Suppressor macrophage (primary cell): ENCODE measurements around the gene FAM117B.
A peak's percentile ranks its signal among the peaks of the same experiment; 100 is the strongest.
"Not testable (repeated sequence)": the region's sequence is repeated elsewhere in the genome, so short reads cannot be mapped to it uniquely, and the experiment has no call there.

ENCODE experiments used
- DNase-seq, 4 experiments: peaks; one replicate each; pipeline ENCODE4 v3.0.0-alpha.2; 2020 to 2022

Gene FAM117B

GRCh38 chr2:202639231-202639630 is 4.5 kb downstream of the FAM117B start:
- no peak for DNase-seq

GRCh38 chr2:202642567-202642966 is 7.8 kb downstream of the FAM117B start:
- no peak for DNase-seq

GRCh38 chr2:202643012-202643858 is 8.5 kb downstream of the FAM117B start:
- no peak for DNase-seq

- DNase-seq = no peak
Observed at GRCh38 chr2:202652119-202652518, 17.4 kb downstream of the FAM117B start.

- DNase-seq = no peak
Observed at GRCh38 chr2:202653890-202654289, 19.1 kb downstream of the FAM117B start.

- no peak for DNase-seq
Observed at GRCh38 chr2:202657876-202658275, 23.1 kb downstream of the FAM117B start.

- no peak for DNase-seq
Observed at GRCh38 chr2:202660796-202661195, 26.0 kb downstream of the FAM117B start.

- no peak for DNase-seq
Observed at GRCh38 chr2:202669841-202670240, 35.1 kb downstream of the FAM117B start.

- DNase-seq = no peak
Observed at GRCh38 chr2:202671317-202672035, 36.7 kb downstream of the FAM117B start.

GRCh38 chr2:202675097-202675496 is 40.3 kb downstream of the FAM117B start:
- not testable (repeated sequence) for DNase-seq

GRCh38 chr2:202679980-202680379 is 45.2 kb downstream of the FAM117B start:
- DNase-seq = no peak

GRCh38 chr2:202680512-202680911 is 45.7 kb downstream of the FAM117B start:
- no peak for DNase-seq

- DNase-seq = no peak
Observed at GRCh38 chr2:202681688-202682205, 47.0 kb downstream of the FAM117B start.

- no peak for DNase-seq
Observed at GRCh38 chr2:202682274-202682673, 47.5 kb downstream of the FAM117B start.

GRCh38 chr2:202687276-202687675 is 52.5 kb downstream of the FAM117B start:
- no peak for DNase-seq

GRCh38 chr2:202689459-202689858 is 54.7 kb downstream of the FAM117B start:
- no peak for DNase-seq

GRCh38 chr2:202689898-202690297 is 55.1 kb downstream of the FAM117B start:
- DNase-seq = no peak

GRCh38 chr2:202690321-202690900 is 55.6 kb downstream of the FAM117B start:
- DNase-seq = peak in 2 of 4 experiments; percentile 11 to 20

GRCh38 chr2:202693503-202693902 is 58.7 kb downstream of the FAM117B start:
- no peak for DNase-seq

GRCh38 chr2:202695166-202695565 is 60.4 kb downstream of the FAM117B start:
- no peak for DNase-seq

- no peak for DNase-seq
Observed at GRCh38 chr2:202700075-202700901, 65.5 kb downstream of the FAM117B start.

GRCh38 chr2:202703091-202703490 is 68.3 kb downstream of the FAM117B start:
- no peak for DNase-seq
